SIG-M5 treated with dmso at 0.1 percent for 504 hours (cell line): Measurements from ENCODE around the gene HIPK1.
A peak's percentile ranks its signal among the peaks of the same experiment; 100 is the strongest.

Experiments used
- DNase-seq: peaks from one replicate; lab custom pipeline; 2025; ENCODE audit not compliant: unreplicated experiment; lab: John Stamatoyannopoulos, UW

HIPK1 gene

DNA sequence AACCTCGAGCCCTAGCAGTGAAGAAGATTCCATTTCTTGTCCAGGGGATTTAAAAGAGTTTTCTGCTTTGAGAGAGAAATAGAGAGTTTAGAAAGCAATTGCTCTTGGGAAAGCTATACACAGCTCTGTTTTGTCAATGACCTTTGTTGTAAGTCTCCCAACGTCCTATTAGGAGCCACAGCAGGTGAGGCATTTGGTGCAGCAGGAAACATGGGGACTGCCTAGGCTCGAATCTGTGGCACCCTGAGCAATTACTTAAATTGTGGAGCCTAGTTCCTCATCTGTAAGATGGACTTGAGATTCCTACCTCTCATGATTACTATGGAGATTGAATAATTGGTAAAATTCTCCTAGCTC lies 15.8 kb upstream of the HIPK1 start:
- no peak for DNase-seq

DNA sequence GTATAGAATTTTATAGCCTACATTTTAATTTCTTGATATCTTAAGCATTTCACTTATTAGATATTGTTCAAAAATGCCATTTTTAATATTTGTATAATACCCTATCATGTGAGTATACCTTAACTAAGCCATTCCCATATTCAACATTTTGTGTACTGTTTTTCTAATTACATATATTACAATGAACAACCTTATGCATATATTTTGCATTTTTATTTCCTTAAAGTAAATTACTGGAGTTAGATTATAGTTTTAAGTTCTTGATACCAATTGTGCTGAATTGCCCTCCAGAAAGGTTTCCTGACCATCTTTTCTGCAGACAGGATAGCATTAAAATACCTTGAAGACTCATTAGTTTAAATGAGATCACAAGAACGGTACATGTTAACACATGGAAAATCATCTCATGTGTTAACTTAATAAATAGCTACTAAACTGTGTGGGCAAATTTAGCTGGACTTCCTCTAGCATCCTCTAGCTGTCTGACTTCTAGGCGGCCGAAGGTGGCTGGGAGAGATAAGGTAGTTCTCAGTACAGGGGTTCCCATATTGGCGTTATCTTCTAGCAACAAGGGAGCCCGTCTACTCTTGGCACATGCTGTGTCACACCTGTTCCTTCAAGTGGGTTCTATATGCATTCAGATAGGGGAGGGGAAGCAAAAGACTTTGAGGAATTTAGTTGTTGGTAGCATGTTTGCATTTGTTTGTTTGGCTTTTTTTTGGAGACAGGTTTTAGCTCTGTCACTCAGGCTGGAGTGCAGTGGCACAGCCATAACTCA lies 15.0 kb upstream of the HIPK1 start:
- no peak for DNase-seq

DNA sequence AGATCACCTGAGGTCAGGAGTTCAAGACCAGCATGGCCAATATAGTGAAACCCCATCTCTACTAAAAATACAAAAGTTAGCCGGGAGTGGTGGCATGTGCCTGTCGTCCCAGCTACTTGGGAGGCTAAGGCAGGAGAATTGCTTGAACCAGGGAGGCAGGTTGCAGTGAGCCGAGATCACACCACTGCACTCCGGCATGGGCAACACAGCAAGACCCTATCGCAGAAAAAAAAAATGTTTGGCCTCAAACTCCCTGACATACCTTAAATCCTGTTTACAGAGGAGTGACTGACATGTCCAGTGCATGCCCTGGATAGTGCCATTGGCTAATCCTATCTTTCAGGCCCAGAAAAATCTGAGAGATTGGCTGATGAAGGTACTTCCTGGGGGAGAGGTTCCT lies 12.2 kb upstream of the HIPK1 start:
- no peak for DNase-seq

DNA sequence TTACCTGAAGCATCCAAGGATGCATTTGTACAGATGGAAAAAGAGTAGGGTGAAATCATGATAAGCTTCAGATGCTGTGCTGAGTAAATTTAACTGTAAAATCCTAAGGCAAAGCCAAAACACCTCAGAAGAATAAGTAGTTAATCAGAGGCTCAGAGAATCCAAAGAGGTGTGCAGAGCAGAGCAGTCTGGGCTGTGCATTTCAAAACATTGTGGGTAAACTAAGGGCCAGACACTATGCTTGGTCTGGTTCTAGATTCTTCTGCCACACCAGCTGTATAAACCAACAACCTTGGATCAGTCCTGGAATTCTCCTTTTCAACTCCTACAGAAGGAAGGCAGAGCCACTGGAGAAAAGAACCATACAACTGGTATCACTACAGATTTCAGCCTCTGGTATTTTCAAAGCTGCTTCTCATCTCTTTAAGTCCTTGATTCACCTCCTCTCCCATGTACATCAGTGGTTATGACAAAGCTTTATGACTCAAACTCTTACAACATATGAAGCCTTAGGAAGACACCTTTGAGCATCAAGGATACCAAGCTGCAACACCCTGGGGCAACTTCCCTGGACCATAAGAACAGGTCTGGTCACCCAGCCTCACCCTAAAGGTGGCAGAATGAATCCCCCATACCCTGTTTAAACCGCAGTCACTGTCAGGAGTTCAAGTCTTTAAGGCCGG lies 11.6 kb upstream of the HIPK1 start:
- peak; percentile 38 for DNase-seq

DNA sequence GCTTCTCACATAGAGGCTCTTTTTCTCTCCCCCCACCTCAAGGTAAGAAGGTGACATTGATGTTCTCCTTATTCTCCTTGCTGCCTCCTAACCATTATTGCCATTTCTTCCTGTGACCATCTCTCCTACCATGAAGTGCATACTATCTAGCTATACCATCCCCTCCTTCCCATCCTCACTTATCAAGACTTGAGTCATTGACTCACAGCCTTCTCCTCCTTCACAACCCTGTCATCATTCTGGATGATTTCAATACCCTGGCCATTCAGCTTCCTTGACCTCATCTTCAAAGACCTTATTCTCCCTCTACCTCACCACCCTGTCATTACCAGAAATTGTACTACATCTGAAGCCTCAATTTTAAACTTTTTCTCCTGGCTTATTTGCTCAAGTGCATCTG lies 10.9 kb upstream of the HIPK1 start:
- no peak for DNase-seq

DNA sequence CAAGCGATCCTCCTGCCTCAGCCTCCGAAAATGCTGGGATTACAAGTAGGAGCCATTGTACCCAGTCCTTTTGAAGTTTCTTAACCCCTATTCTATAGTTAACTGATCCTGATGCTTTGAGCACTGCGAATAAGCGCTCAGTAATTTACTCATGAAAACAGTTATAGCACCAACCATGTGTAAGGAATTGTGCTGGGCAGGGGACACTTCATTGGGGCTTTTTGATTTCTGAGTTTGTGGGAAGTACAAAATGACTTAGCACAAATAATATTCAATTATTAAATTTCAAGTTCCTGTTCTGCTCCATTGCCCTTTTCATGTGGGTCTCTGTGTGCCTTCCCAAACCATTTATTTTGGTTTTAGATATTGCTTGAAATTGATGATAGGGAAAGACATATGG lies 6.2 kb upstream of the HIPK1 start:
- no peak for DNase-seq

DNA sequence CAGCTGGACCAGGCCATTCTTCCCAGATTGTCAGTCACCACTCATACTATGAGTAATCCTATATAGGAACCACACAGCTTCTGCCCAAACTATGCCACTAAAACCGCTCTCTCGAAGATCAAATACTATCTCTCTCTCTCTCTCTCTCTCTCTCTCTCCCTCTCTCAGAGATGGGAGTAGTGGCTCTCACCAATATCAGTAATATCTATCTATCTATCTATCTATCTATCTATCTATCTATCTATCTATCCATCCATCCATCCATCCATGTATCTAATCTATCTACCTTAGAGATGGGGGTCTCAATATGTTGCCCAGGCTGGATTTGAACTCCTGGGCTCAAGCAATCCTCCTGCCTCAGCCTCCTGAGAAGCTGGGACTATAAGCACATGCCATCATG lies 4.7 kb upstream of the HIPK1 start:
- no peak for DNase-seq

DNA sequence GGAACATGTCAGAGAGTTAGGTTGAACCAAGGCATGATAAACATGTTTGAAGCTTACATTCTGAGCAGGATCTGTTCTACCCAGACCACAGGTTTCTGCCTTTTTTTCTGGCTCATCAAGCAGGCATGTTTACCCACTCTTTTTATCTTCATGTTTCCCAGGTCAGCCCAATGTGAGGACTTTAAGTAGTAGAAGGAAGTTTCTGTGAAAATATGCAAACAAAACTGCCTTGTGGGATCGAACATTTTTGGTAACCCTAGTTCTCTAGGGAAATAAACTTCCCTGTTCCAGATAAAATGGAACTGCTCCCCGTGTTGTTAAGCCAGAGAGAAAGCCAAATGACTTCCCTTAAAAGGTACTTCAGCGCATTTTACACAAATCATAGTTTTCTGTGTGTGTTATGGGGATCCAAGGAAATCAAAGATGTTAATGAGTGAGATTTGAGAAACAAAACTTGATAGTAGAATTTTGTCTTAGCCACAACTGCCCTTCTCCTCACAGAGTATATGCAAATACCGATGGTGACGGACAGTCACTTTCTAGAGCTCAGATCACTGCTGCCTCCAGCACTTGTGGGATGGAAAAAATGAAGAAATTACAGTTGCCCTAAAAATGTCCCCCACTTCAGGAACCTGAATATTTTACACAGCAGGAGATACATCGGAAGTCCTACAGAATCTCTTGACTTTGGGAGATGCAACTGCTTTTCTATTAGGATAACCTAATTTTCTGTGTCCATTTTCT lies 765 bp upstream of the HIPK1 start:
- DNase-seq = peak; percentile 48

DNA sequence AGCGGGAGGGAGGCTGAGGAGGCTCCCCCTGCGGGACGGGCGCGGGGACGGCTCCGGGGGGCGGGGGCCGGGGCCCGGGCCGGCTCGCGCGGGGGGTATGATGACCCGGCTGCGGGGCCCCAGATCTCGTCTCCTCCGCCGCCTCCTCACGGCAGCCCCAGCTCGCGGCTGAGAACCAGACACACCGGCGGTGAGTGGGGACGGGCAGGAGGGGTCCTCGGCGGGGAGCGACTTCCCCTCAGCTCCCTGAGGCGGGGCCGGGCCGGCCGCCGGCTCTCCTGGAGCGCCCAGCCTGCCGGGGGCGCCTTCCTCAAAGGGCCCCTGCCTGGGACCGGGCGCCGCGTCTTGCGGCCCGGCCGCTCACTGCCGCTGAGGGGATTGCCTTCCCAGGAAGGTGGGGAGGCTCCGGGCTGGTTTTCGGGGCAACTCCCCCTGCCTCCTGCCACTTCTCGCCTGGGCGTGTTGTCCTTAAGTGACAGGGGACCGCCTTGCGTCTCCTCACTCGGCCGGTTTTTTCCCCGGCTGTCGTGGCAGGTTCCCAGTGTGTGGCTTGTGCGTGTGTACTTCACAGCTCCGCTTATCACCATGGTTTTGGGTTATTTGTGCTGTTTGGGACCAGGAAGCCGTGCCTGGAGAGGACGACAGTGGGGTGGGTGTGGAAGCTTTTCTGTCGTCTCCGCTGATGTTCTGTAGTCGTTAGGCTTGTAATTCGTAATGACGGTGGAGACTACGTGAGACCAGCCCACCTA lies 800 bp downstream of the HIPK1 start:
- DNase-seq = peak; percentile 81

DNA sequence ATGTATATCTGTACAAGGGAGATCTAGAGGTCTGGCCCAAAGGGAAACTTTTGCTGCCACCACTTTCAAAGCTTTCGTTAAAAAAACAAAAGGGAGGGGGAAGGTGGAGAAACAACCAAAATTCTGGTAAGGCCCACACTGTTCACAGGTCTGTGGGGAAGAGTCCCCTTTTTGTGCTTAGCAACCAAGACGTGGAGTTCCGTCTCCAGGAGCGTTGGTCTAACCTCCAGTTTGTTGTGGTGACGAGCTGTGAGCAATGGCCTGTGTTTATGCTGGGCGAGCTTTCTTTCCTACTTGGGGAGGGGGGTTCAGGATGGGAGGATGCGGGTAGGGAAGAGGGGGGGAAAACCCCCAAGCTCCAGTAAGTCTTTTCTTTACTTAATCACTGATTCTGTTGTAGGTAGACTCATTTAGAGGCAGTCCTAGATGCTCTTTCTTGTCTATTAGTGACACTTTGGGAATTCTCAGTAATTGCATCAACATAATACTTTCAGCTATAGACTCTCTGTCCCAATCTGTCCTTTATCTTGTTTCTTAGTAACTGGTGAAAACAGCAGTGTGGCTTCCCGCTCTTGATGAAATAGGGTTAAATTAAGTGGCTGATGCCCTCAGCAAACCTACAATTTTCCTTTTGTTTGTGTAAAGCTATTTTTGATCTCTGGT lies 1.5 kb downstream of the HIPK1 start:
- peak; percentile 87 for DNase-seq

DNA sequence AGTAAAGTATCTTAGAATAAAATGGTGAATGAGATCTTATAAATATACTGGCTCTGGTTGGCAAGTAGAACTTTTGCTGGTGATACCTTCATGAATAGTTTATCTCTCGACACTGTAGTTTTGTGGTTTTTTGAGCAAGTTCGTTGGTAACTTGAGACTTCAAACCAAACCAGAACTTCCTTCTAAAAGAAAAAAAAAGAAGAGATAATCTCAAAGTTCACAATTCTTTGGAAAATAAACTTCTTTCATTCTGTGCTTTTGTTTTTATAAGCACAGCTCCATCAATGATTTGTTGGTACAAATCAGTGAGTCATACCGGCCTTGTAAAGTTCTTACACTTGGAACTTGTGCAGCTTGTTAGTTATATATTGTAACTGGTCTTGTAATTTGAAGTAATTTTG lies 2.3 kb downstream of the HIPK1 start:
- DNase-seq = peak; percentile 61

DNA sequence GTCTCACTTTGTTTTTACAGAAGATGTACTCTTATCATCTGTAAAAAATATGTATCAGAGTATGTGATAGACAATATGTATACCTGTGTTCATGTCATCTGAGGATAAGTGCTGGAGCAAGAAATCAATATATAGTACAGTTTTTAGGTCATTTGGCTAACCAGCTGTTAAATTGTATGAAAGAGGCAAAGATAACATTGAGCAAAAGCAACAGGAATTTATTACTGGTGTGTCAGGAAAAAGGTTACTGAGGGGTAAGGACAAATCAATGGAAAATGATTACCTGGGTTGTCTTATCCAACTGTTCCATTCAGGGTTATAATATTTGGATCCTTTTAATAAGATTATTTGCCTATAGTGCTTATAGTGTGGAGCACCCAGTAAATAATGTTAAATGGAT lies 4.9 kb downstream of the HIPK1 start:
- no peak for DNase-seq

DNA sequence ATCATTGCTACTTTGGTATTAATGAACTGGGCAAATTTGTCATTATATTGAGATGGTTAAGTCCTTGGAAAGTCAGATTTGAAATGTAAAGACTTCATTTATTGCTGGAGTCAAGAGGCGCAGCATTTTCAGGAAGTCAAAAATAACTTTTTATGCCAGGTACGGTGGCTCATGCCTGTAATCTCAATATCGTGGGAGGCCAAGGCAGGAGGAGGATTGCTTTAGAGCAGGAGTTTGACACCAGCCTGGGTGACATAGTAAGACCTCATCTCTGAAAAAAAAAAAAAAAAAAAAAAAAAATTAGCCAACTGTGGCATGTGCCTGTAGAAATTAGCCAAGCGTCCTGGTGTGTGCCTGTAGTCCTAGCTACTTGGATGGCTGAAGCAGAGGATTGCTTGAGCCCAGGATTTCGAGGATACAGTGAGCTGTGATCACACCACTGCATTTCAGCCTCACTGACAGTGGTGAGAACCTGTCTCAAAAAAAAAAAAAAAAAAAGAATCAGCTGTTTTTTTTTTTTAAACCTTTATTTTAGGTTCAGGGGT lies 5.5 kb downstream of the HIPK1 start:
- DNase-seq = no peak

DNA sequence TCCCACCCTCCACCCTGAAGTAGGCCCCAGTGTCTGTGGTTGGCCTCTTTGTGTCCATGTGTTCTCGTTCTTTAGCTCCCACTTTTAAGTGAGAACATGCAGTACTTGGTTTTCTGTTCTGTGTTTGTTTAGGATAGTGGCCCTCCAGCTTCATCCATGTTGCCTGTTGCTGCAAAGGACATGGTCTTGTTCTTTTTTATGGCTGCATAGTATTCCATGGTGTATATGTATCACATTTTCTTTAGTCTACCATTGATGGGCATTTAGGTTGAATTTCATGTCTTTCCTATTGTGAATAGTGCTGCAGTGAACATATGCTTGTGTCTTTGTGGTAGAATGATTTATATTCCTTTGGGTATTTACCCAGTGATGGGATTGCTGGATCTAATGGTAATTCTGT lies 6.1 kb downstream of the HIPK1 start:
- no peak for DNase-seq

DNA sequence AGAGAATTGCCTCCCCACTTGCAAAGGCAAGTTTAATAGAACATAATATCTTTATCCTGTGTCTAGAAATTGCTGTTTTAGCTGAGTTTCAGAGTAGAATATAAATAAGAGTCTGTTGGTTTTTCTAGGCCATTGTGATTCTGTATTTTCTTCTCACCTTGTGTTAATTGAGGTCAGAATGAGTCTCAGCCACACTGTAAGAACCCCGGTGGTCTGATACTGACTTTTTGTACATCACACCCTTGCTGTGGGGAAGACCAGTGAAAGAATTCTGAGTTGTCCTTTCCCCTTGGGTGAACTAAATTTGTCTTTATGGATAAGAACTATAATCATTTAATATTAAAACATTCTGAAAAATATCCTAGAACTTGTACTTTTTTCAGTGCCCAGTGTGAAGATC lies 6.8 kb downstream of the HIPK1 start:
- no peak for DNase-seq

DNA sequence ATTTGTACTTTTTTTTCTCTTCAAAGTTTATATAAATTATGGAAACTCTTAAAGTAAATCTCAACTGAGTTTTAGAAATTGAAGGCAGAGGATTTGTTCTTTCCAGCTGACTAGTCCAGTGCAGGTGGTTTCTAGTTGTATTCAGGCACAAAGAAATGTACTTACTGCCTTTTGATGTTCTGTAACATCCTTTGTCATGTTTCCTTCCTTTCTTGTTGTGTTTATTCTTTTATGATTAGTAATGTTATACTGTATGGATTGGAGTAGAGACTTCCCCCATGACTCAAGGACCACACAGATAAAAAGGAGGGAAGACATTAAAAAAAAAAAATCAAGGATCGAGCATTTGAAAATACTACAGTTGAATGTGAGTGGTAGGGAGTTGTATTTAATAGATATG lies 8.0 kb downstream of the HIPK1 start:
- DNase-seq = no peak

DNA sequence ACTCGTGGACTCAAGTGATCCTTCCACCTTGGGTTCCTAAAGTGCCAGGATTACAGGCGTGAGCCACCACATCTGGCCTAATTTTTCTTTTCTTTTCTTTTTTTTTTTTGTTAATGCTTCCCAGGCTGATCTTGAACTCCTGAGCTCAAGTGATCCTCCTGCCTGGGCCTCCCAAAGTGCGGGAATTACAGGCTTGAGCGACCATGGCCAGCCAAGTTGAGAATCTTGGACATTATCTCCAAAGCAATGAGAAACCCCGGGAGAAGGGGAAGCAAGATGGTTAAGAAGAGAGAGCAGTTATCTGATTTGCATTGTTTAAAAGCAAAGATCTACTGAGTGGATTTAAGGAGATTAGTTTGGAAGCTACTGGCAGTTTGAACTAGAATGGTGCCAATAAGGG lies 9.1 kb downstream of the HIPK1 start:
- no peak for DNase-seq

DNA sequence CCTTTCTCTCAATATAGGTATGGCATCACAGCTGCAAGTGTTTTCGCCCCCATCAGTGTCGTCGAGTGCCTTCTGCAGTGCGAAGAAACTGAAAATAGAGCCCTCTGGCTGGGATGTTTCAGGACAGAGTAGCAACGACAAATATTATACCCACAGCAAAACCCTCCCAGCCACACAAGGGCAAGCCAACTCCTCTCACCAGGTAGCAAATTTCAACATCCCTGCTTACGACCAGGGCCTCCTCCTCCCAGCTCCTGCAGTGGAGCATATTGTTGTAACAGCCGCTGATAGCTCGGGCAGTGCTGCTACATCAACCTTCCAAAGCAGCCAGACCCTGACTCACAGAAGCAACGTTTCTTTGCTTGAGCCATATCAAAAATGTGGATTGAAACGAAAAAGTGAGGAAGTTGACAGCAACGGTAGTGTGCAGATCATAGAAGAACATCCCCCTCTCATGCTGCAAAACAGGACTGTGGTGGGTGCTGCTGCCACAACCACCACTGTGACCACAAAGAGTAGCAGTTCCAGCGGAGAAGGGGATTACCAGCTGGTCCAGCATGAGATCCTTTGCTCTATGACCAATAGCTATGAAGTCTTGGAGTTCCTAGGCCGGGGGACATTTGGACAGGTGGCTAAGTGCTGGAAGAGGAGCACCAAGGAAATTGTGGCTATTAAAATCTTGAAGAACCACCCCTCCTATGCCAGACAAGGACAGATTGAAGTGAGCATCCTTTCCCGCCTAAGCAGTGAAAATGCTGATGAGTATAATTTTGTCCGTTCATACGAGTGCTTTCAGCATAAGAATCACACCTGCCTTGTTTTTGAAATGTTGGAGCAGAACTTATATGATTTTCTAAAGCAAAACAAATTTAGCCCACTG lies 11.5 kb downstream of the HIPK1 start:
- DNase-seq = peak; percentile 93

DNA sequence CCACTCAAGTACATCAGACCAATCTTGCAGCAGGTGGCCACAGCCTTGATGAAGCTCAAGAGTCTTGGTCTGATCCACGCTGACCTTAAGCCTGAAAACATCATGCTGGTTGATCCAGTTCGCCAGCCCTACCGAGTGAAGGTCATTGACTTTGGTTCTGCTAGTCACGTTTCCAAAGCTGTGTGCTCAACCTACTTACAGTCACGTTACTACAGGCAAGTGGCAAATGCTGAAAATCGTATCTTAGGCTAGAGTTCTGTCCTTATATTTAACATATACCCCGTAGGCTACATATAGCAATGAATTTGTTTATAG lies 12.1 kb downstream of the HIPK1 start:
- no peak for DNase-seq

DNA sequence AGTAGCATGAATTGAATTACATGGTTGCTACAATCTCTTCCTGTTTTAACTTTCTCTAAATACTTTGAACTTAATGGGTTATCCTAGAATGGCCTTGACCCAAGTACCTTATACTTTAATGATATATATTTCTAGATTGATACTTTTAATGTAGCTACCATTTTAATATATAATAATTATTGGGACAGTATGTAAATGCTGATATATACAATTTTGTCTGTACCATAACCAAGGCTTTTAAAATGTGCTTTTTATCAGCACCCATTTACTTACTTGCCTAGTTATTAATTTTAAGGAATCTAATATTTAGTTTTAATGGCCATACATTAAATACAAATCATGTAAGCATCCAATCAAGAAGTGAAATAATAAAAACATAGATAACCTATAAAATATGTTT lies 13.4 kb downstream of the HIPK1 start:
- DNase-seq = no peak
